Muscle of arm (tissue), 14 donors: ENCODE data around the gene KNCN. TPM values are rescaled to one million over a fixed set of nuclear protein-coding genes. Genes with fewer than 3 reads are reported as not detected.

Experiments used
- DNase-seq: peaks from one replicate; pipeline ENCODE4 v3.0.0-alpha.2; 2013
- long read RNA-seq, 11 donors: transcript quantifications; one replicate each; lab custom pipeline, GENCODE V29; 2026
- polyA plus RNA-seq, 12 donors: library from polyadenylated mRNA; unstranded; fragments of 120-200 nt; gene quantifications; one replicate each; pipeline ENCODE4 v1.2.1, GENCODE V29; 2013; ENCODE audit not compliant: insufficient read length in 12 of 12

KNCN gene
- under 1 TPM in 1 of 12 donors, not detected in 11; 0.22 TPM for polyA plus RNA-seq
- long read RNA-seq, donor 1 = 0 reads
- long read RNA-seq, donor 2 = 0 reads
- long read RNA-seq, donor 3 = 0 reads
- long read RNA-seq, donor 4 = 0 reads
- long read RNA-seq, donor 5 = 0 reads
- long read RNA-seq, donor 6 = 0 reads
- long read RNA-seq, donor 7 = 0 reads
- long read RNA-seq, donor 8 = 0 reads
- long read RNA-seq, donor 9 = 0 reads
- long read RNA-seq, donor 10 = 0 reads
- long read RNA-seq, donor 11 = 0 reads

- DNase-seq = no peak
Measured at GRCh38 chr1:46551597-46552095, at the start of gene KNCN. Gene KNCN, minus strand, starts transcription at chr1:46551647. Its CDS starts 432 bp downstream, at chr1:46551215.

DNA sequence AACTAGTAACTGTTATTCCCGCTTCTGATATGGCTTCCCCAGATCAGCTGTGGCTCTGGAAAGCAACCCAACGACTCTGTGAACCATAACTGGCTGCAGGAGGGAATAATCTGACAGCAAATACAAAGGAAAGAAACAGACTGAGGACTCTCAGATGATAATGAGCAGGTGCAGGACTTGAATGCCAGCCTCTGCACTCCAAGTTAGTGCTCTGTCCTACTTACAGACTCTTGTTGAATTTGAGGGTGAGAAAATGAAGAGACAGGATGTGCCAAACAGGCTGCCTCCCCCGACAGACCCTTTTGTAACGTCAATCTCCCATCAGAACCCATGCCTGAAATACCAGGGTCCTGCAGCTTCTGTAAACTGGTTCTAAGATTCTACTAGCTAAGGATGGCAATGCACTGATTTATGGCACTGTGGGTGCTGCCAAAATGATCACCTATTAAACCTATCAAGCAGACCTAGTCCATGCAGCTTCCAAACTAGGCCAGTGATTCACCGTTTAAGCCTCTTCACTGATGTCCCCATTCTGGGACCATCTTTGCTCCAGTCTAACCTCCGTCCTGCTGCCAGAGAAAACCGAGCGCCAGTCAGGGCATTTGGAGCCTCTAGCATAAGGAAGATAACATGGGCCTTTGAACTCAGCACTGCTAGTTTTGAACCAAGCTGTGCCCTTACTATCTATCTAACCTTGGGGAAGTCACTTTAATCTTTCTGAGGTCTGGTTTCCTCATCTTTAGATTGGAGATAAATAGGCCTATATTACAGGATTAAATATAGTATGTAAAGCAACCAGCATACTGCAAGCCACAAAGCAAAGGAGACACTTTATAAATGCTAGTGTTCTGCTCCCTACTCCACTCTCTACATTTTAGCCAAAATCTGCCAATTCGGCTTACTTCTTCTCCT lies 47.9 kb upstream of the KNCN start:
- DNase-seq = no peak

- DNase-seq = no peak
Measured at GRCh38 chr1:46596846-46597245, 45.4 kb upstream of the KNCN start.

DNA sequence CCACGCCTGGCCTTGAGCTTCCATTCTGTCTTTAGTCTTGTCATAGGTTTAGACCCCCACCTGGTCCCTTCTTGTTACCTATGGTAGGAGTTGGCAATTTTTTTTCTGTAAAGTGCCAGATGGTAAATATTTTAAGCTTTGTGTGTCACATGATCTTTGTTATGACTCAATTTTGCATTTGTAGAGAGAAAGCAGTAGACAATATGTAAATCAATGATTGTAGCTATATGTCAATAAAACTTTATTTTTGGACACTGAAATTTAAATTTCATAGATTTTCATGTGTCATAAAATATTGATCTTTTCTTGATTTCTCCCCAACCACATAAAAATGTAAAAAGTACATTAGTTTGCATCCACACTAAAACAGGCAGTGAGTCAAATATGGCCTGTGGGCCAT lies 44.6 kb upstream of the KNCN start:
- no peak for DNase-seq

DNA sequence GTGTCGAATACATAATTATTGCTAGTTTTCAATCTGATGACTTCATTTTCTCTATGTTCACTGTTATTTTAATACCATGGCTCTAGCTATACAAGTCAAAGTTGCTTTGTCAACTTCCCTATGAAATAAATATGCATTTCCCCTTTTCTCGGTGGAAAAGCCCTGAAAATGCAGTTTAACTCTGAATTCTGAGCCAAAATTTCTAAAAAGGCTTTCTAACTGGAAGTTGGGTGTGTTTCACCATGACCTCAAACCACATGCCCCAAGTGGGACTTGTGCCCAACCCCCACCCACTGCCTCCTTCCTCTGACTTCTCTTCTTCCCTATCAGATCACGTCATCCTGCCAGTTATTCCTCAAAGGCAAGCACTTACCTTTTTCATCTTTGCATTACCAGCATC lies 43.7 kb upstream of the KNCN start:
- no peak for DNase-seq

- no peak for DNase-seq
Measured at GRCh38 chr1:46594063-46594462, 42.6 kb upstream of the KNCN start.

DNA sequence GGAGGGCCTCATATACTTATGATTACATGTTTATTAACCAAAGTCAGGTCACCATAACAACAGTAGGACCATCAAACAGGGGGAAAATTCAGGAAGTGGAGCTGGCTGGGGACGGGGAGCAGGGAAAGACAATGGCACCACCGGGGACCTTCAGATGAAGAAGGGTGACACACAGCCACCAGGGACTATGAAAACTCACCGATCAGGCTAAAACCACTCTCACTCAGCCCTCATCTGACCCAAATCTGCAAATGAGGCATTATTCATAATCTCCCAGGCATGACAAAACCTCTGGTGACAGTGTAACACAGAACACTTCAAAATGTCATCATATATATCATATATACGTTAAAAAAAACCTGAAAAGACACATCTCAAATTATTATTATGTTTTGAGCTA lies 41.4 kb upstream of the KNCN start:
- DNase-seq = no peak

GRCh38 chr1:46589529-46589928 lies 38.1 kb upstream of the KNCN start:
- DNase-seq = no peak

- DNase-seq = no peak
Measured at GRCh38 chr1:46587069-46587468, 35.6 kb upstream of the KNCN start.

GRCh38 chr1:46585312-46585938 lies 34.0 kb upstream of the KNCN start:
- no peak for DNase-seq

DNA sequence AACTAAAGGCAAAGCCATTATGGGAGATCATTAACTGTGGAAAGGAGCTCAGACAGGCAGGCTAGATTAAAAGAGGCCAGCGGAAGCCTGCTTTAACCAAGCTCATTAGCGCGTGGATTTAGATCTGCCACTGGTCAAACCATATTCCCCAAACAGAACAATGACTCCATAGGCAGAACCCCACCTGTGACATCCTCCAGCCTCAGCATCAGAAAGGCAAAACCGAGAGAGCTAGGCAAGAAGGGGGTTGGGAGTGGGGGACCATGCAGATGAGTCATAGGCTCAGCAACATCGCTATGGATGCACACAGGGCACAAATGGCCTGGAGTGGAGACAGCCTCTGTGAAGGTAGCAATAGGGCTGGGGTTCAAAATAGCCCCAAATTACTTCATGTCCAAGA lies 32.0 kb upstream of the KNCN start:
- DNase-seq = no peak

DNA sequence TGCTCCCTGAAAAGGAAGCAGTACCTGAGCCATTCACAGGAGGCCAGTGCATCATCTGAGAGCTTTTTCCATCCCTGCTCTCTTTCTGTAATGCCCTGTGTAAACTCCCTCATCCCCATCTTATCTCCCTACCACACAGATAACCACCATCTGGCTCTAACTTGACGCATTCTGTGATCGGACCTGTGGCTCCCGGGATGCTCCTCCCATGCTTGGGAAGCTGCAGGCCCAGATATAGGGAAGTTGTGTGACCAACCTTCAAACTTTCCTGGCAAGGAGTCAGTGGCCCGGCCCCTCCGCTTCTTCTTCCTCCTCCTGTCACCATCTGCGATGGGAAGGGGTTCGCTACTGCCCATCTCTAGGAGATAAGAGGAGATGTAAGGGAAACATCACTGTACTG lies 31.5 kb upstream of the KNCN start:
- DNase-seq = no peak

DNA sequence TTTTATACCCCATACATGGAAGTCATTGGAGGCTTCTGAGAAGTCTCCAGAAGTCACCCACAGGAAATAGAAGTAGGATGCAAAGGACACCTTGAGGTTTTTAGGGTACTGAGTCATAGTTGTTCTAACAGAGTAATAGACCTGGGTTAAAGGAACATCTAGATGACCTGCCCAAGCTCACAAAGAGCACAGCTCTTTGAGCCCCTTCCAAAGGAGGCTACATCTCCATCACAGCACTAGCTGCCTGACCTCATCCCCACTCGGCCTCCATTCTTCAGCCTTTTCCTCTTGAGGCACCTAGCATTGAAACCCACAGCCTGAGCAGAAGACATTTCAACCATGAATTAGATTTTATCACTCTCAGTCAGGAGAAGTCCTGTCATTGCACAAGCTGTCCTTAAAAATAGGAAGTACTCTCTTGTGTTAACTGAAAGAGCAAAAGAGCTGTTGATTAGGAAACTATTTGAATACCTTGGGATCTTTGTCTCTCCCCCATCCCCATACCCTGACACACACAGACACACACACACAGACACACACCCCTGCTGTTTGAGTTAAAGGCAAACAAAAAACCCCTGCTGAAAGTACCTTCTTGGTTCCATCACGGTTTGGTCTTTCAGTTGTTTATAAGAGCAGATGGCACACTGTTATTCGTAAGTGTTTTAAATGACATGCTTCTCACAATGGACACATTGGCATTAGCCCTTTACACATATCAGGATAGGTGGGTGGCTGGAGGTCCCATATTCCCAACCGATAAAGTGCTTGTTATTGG lies 30.4 kb upstream of the KNCN start:
- DNase-seq = no peak

- DNase-seq = no peak
Measured at GRCh38 chr1:46580140-46580903, 28.9 kb upstream of the KNCN start.

- no peak for DNase-seq
Measured at GRCh38 chr1:46577671-46578070, 26.2 kb upstream of the KNCN start.

DNA sequence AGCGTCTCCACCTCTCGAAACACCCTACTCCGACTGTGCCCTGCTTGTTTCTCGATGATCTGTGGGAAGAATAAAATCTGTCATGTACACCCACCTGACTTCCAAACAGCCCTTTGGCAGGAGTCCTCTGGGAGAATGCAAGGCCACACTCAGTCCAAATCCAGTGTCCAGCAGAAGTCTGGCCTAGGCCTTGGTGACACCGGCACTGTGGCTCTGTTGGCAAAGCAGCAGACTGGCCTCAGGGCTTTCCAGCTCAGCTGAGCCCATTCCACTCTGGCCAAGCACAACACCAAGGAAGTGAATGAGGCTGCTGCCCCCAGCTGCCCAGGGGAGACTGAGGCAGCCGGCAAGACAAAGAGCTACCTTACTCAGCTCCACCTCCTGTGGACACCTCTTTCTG lies 25.1 kb upstream of the KNCN start:
- DNase-seq = no peak

- no peak for DNase-seq
Measured at GRCh38 chr1:46575778-46576177, 24.3 kb upstream of the KNCN start.

DNA sequence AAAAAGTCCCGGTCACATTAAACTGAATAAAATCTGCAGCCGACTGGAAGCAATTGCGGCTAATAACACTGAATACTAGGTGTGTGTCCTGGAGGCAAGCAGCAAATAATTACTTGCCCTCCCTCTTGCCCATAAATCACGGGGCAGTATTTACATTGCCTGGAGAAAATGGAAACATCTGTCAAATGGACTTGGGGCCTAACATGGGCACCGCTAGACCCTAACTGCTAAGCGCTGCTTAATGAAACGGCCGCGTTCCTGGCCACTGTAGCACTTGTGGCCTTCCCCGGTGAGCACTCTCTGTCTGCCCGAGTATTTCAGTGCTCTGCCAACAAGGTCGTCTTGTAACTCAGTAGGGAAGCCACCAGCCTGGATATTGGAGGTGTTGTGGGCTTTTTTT lies 23.9 kb upstream of the KNCN start:
- no peak for DNase-seq

- DNase-seq = no peak
Measured at GRCh38 chr1:46571691-46572225, 20.3 kb upstream of the KNCN start.

GRCh38 chr1:46569884-46570725 lies 18.7 kb upstream of the KNCN start:
- DNase-seq = no peak
